Fibroblast of lung (primary cell): ENCODE data around the gene OR5AN1.

Source experiments
- EZH2 ChIP-seq: IDR thresholded peaks from 2 replicates; pipeline ENCODE4 v1.5.1; 2012; ENCODE audit warnings: low read length, control low read depth, mild to moderate bottlenecking; ENCODE audit errors: missing control alignments
- TF ChIP-seq, protein P1 (sequence below), 2 donors: IDR thresholded peaks in 1 of 2; conservative IDR thresholded peaks in 1 of 2; 1 replicate in 1 of 2; 2 replicates in 1 of 2; pipeline ENCODE4 v1.5.1; 2011 to 2012; ENCODE audit warnings: low read length in 2 of 2, control low read depth in 1 of 2, inconsistent platforms in 1 of 2, low read depth in 1 of 2, mild to moderate bottlenecking in 1 of 2

DNA sequence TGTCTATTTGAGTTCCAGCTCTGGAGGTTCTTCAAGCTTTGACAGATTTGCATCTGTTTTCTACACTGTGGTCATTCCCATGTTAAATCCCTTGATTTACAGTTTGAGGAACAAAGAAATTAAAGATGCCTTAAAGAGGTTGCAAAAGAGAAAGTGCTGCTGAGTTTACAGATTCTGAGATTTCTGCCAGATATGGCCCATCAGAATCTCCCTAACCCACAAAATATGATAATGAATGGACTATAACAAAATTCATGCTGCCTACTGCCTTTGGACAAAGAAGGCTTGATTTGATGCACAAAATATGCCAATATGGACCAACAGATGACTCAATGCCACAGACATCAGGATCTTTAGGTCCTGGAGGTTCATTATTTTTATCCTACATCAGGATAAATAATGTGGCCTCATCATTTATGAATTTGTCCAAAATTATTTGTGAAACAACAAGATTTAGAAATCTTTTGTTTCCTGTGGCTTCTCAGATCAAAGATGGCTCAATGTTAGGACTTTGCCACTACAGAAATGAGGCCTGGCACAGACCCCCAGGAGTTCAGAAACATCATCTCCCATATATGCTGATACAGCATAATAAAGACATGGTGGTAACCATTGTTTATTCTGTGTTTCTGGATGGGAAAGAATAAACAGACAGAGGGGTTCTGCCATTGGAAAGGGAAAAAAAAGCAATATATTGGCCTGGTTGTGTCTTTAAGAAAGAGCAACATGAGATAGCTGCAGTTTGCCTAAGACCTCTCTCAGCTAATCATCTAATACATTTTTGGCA, 6.7 kb downstream of the OR5AN1 start:
- TF ChIP-seq, protein P1, sequence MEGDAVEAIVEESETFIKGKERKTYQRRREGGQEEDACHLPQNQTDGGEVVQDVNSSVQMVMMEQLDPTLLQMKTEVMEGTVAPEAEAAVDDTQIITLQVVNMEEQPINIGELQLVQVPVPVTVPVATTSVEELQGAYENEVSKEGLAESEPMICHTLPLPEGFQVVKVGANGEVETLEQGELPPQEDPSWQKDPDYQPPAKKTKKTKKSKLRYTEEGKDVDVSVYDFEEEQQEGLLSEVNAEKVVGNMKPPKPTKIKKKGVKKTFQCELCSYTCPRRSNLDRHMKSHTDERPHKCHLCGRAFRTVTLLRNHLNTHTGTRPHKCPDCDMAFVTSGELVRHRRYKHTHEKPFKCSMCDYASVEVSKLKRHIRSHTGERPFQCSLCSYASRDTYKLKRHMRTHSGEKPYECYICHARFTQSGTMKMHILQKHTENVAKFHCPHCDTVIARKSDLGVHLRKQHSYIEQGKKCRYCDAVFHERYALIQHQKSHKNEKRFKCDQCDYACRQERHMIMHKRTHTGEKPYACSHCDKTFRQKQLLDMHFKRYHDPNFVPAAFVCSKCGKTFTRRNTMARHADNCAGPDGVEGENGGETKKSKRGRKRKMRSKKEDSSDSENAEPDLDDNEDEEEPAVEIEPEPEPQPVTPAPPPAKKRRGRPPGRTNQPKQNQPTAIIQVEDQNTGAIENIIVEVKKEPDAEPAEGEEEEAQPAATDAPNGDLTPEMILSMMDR (conservative IDR thresholded peaks at IDR 0.05 in 1 of 2, IDR thresholded peaks at IDR 0.05 in 1 of 2; ENCODE audit: low read depth in 1 of 2, low read length in 2 of 2), result no peak
- TF ChIP-seq EZH2, result no peak
